ENCODE data around the gene RNF212.

Gene RNF212

GRCh38 chr4:1045595-1046201 is 67.7 kb downstream of the RNF212 start:
- TF ChIP-seq CTCF (IDR thresholded peaks at IDR 0.05) = no peak
- H3K36me3 ChIP-seq (ENCODE audit: control insufficient read depth, insufficient read depth, low read length) = no peaks in the 10 kb centered on the region
- H3K79me2 ChIP-seq = no peaks in the 10 kb centered on the region
- no peak overlapping the region for H3K9ac ChIP-seq
- H3K4me2 ChIP-seq (ENCODE audit: low read length) = no peak overlapping the region
- H3K27me3 ChIP-seq (ENCODE audit: control insufficient read depth, insufficient read depth, low read length) = peaks cover 4% of the 10 kb centered on the region
- H3K9me3 ChIP-seq (ENCODE audit: control insufficient read depth, low read length) = no peaks in the 10 kb centered on the region
- H2AFZ ChIP-seq = no peak overlapping the region
- H3K27ac ChIP-seq = no peak overlapping the region
- H3K4me1 ChIP-seq = no peaks in the 10 kb centered on the region
- H3K4me3 ChIP-seq (ENCODE audit: low read depth, low read length) = no peak overlapping the region

GRCh38 chr4:1045193-1045594 is 68.2 kb downstream of the RNF212 start:
- H3K36me3 ChIP-seq (ENCODE audit: control insufficient read depth, insufficient read depth, low read length) = no peaks in the 10 kb centered on the region
- H3K27ac ChIP-seq = no peak overlapping the region
- no peak for TF ChIP-seq CTCF (IDR thresholded peaks at IDR 0.05)
- H2AFZ ChIP-seq = no peak overlapping the region
- H3K79me2 ChIP-seq = no peaks in the 10 kb centered on the region
- no peak overlapping the region for H3K9ac ChIP-seq
- no peak overlapping the region for H3K4me2 ChIP-seq (ENCODE audit: low read length)
- H3K9me3 ChIP-seq (ENCODE audit: control insufficient read depth, low read length) = no peaks in the 10 kb centered on the region
- H3K27me3 ChIP-seq (ENCODE audit: control insufficient read depth, insufficient read depth, low read length) = peaks cover 4% of the 10 kb centered on the region
- no peaks in the 10 kb centered on the region for H3K4me1 ChIP-seq
- H3K4me3 ChIP-seq (ENCODE audit: low read depth, low read length) = no peak overlapping the region

- Histone ChIP-seq H3K27ac (no peak overlapping the region), H3K27me3 (ENCODE audit: control insufficient read depth, insufficient read depth, low read length) (peaks cover 4% of the 10 kb centered on the region), H3K4me1 (no peaks in the 10 kb centered on the region)
Observed at GRCh38 chr4:1044469-1045192, 68.7 kb downstream of the RNF212 start.

GRCh38 chr4:1043651-1044468 is 69.5 kb downstream of the RNF212 start:
- no peak overlapping the region for H2AFZ ChIP-seq
- no peak overlapping the region for H3K27ac ChIP-seq
- H3K36me3 ChIP-seq (ENCODE audit: control insufficient read depth, insufficient read depth, low read length) = no peaks in the 10 kb centered on the region
- no peaks in the 10 kb centered on the region for H3K9me3 ChIP-seq (ENCODE audit: control insufficient read depth, low read length)
- H3K4me1 ChIP-seq = no peaks in the 10 kb centered on the region
- no peak overlapping the region for H3K9ac ChIP-seq
- peaks cover 4% of the 10 kb centered on the region for H3K27me3 ChIP-seq (ENCODE audit: control insufficient read depth, insufficient read depth, low read length)
- H3K4me3 ChIP-seq (ENCODE audit: low read depth, low read length) = no peak overlapping the region
- no peak for TF ChIP-seq CTCF (IDR thresholded peaks at IDR 0.05)
- H3K79me2 ChIP-seq = no peaks in the 10 kb centered on the region
- H3K4me2 ChIP-seq (ENCODE audit: low read length) = no peak overlapping the region

More at GRCh38 chr4:1044469-1045192, 68.7 kb downstream of the RNF212 start:
- Histone ChIP-seq H3K4me3 (ENCODE audit: low read depth, low read length) (no peak overlapping the region), H3K36me3 (ENCODE audit: control insufficient read depth, insufficient read depth, low read length) (no peaks in the 10 kb centered on the region), H3K9ac (no peak overlapping the region), H3K9me3 (ENCODE audit: control insufficient read depth, low read length) (no peaks in the 10 kb centered on the region), H2AFZ (no peak overlapping the region), H3K79me2 (no peaks in the 10 kb centered on the region), H3K4me2 (ENCODE audit: low read length) (no peak overlapping the region)
- no peak for TF ChIP-seq CTCF (IDR thresholded peaks at IDR 0.05)
